ENCODE measurements around the gene RDM1.

Gene RDM1

GRCh38 chr17:35947156-35947585, 16.6 kb upstream of the RDM1 start:
- Histone ChIP-seq H3K27me3 (ENCODE audit: insufficient read depth, low read length, poor library complexity) (peaks cover 5% of the 10 kb centered on the region), H3K4me1 (ENCODE audit: insufficient read depth, low read length) (peaks cover 7% of the 10 kb centered on the region; the same call in 1 of the 2 replicates), H3K9ac (ENCODE audit: low read depth, low read length) (no peak overlapping the region), H3K79me2 (ENCODE audit: insufficient read depth, low read length) (no peaks in the 10 kb centered on the region), H3K9me3 (ENCODE audit: insufficient read depth, low read length, severe bottlenecking) (no peaks in the 10 kb centered on the region), H3K4me3 (ENCODE audit: low read depth in 1 of 2, low read length in 2 of 2) (no peak overlapping the region), H3K36me3 (ENCODE audit: insufficient read depth, low read length) (no peaks in the 10 kb centered on the region), H2AFZ (ENCODE audit: low read depth, low read length) (no peak overlapping the region), H3K27ac (ENCODE audit: low read length) (no peak overlapping the region), H4K20me1 (ENCODE audit: insufficient read depth, low read length) (no peaks in the 10 kb centered on the region), H3K4me2 (ENCODE audit: insufficient read depth, low read length) (no peak overlapping the region)
- DNase-seq = peak; percentile 67
- TF ChIP-seq, protein P1, sequence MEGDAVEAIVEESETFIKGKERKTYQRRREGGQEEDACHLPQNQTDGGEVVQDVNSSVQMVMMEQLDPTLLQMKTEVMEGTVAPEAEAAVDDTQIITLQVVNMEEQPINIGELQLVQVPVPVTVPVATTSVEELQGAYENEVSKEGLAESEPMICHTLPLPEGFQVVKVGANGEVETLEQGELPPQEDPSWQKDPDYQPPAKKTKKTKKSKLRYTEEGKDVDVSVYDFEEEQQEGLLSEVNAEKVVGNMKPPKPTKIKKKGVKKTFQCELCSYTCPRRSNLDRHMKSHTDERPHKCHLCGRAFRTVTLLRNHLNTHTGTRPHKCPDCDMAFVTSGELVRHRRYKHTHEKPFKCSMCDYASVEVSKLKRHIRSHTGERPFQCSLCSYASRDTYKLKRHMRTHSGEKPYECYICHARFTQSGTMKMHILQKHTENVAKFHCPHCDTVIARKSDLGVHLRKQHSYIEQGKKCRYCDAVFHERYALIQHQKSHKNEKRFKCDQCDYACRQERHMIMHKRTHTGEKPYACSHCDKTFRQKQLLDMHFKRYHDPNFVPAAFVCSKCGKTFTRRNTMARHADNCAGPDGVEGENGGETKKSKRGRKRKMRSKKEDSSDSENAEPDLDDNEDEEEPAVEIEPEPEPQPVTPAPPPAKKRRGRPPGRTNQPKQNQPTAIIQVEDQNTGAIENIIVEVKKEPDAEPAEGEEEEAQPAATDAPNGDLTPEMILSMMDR (IDR thresholded peaks at IDR 0.05; ENCODE audit: borderline replicate concordance, extremely low read depth, low read length, poor library complexity, severe bottlenecking) = peak; percentile 83
- TF ChIP-seq EZH2 (IDR thresholded peaks at IDR 0.05; ENCODE audit: borderline replicate concordance, low read depth, low read length, severe bottlenecking) = no peak
- ATAC-seq (ENCODE audit: insufficient read depth, low read depth) = peak; percentile 87

- H3K27me3 ChIP-seq (ENCODE audit: insufficient read depth, low read length, poor library complexity) = no peaks in the 10 kb centered on the region
- no peak overlapping the region for H3K9ac ChIP-seq (ENCODE audit: low read depth, low read length)
- H4K20me1 ChIP-seq (ENCODE audit: insufficient read depth, low read length) = no peaks in the 10 kb centered on the region
- H3K4me1 ChIP-seq (ENCODE audit: insufficient read depth, low read length) = peaks cover 7% of the 10 kb centered on the region; the same call in 1 of the 2 replicates
- H3K4me3 ChIP-seq (ENCODE audit: low read depth in 1 of 2, low read length in 2 of 2) = no peak overlapping the region
- no peak for DNase-seq
- H3K36me3 ChIP-seq (ENCODE audit: insufficient read depth, low read length) = no peaks in the 10 kb centered on the region
- no peaks in the 10 kb centered on the region for H3K9me3 ChIP-seq (ENCODE audit: insufficient read depth, low read length, severe bottlenecking)
- no peak for ATAC-seq (ENCODE audit: insufficient read depth, low read depth)
- TF ChIP-seq, protein P1 (IDR thresholded peaks at IDR 0.05; ENCODE audit: borderline replicate concordance, extremely low read depth, low read length, poor library complexity, severe bottlenecking) = no peak
- TF ChIP-seq EZH2 (IDR thresholded peaks at IDR 0.05; ENCODE audit: borderline replicate concordance, low read depth, low read length, severe bottlenecking) = no peak
- H2AFZ ChIP-seq (ENCODE audit: low read depth, low read length) = no peak overlapping the region
- H3K4me2 ChIP-seq (ENCODE audit: insufficient read depth, low read length) = no peak overlapping the region
- H3K79me2 ChIP-seq (ENCODE audit: insufficient read depth, low read length) = no peaks in the 10 kb centered on the region
- no peak overlapping the region for H3K27ac ChIP-seq (ENCODE audit: low read length)
These were observed 13.6 kb upstream of the RDM1 start for GRCh38 chr17:35944151-35944550.

GRCh38 chr17:35943537-35943936, 13.0 kb upstream of the RDM1 start, which contains the start of gene LYZL6:
Gene LYZL6, minus strand, starts transcription at chr17:35943713. Its CDS starts 4,357 bp downstream, at chr17:35939356.
- ATAC-seq (ENCODE audit: insufficient read depth, low read depth) = no peak
- no peak within 1 kb of the TSS for H3K27ac ChIP-seq (ENCODE audit: low read length)
- H3K4me2 ChIP-seq (ENCODE audit: insufficient read depth, low read length) = no peak within 1 kb of the TSS
- no peak for DNase-seq
- H3K79me2 ChIP-seq (ENCODE audit: insufficient read depth, low read length) = no peaks in the 10 kb centered on the region
- H3K9ac ChIP-seq (ENCODE audit: low read depth, low read length) = no peak within 1 kb of the TSS
- no peaks in the 10 kb centered on the region for H3K27me3 ChIP-seq (ENCODE audit: insufficient read depth, low read length, poor library complexity)
- TF ChIP-seq EZH2 (IDR thresholded peaks at IDR 0.05; ENCODE audit: borderline replicate concordance, low read depth, low read length, severe bottlenecking) = no peak
- TF ChIP-seq, protein P1 (IDR thresholded peaks at IDR 0.05; ENCODE audit: borderline replicate concordance, extremely low read depth, low read length, poor library complexity, severe bottlenecking) = no peak
- no peaks in the 10 kb centered on the region for H3K36me3 ChIP-seq (ENCODE audit: insufficient read depth, low read length)
- H2AFZ ChIP-seq (ENCODE audit: low read depth, low read length) = no peak within 1 kb of the TSS
- peaks cover 7% of the 10 kb centered on the region; the same call in 1 of the 2 replicates for H3K4me1 ChIP-seq (ENCODE audit: insufficient read depth, low read length)
- no peaks in the 10 kb centered on the region for H3K9me3 ChIP-seq (ENCODE audit: insufficient read depth, low read length, severe bottlenecking)
- H3K4me3 ChIP-seq (ENCODE audit: low read depth in 1 of 2, low read length in 2 of 2) = no peak within 1 kb of the TSS
- H4K20me1 ChIP-seq (ENCODE audit: insufficient read depth, low read length) = no peaks in the 10 kb centered on the region

All from DND-41 (cell line).